HUES64 (cell line): ENCODE results near the gene OOSP4A. TPM values are rescaled to one million over a fixed set of nuclear protein-coding genes. Genes with fewer than 3 reads are reported as not detected.

Experiments
- H3K27ac ChIP-seq: 2 replicates; pipeline ENCODE4 v1.7.0; 2013; ENCODE audit warnings: low read depth, low read length, inconsistent platforms
- H3K27me3 ChIP-seq: 2 replicates; pipeline ENCODE4 v1.6.1; 2013; ENCODE audit warnings: mild to moderate bottlenecking, low read length; ENCODE audit not compliant: insufficient read depth
- H3K36me3 ChIP-seq: 2 replicates; pipeline ENCODE4 v1.6.1; 2013; ENCODE audit warnings: mild to moderate bottlenecking, low read length; ENCODE audit not compliant: insufficient read depth
- H3K4me1 ChIP-seq: 2 replicates; pipeline ENCODE4 v1.6.1; 2013; ENCODE audit warnings: mild to moderate bottlenecking, low read length, moderate library complexity; ENCODE audit not compliant: insufficient read depth
- H3K4me3 ChIP-seq: 2 replicates; pipeline ENCODE4 v1.5.1; 2013; ENCODE audit warnings: mild to moderate bottlenecking, low read length, moderate library complexity
- H3K9ac ChIP-seq: 2 replicates; pipeline ENCODE4 v1.6.1; 2013; ENCODE audit warnings: mild to moderate bottlenecking, low read depth, low read length
- H3K9me3 ChIP-seq: 2 replicates; pipeline ENCODE4 v1.6.1; 2013; ENCODE audit warnings: low read depth, low read length; ENCODE audit not compliant: insufficient read depth
- WGBS: fragments of 150-250, 120-280 bp; methylation state at CpG from one replicate; pipeline ENCODE4 v1.1.7; 2013; ENCODE audit warnings: missing lambda C conversion rate; 5-methylcytosine and 5-hydroxymethylcytosine counted together
- polyA plus RNA-seq, 2 experiments: library from polyadenylated mRNA; stranded (reverse); fragments of 50-300 nt; gene quantifications; one replicate each; pipeline ENCODE4 v1.2.3, GENCODE V29; 2013

The OOSP4A gene
- not detected for polyA plus RNA-seq (2013, experiment 1 of 2)
- polyA plus RNA-seq (2013, experiment 2 of 2): not detected

GRCh38 chr11:59963733-59964132, at the start of gene OOSP4A:
OOSP4A (plus strand) TSS chr11:59964033; CDS start chr11:59964033, 0 bp downstream.
- WGBS: 94% methylated on average over 3 of the region's 3 CpGs
- Histone ChIP-seq H3K9me3 (no peaks in the 10 kb centered on the region), H3K4me3 (no peak within 1 kb of the TSS), H3K4me1 (peaks cover 12% of the 10 kb centered on the region), H3K36me3 (no peaks in the 10 kb centered on the region), H3K27me3 (no peaks in the 10 kb centered on the region), H3K27ac (no peak within 1 kb of the TSS), H3K9ac (no peak within 1 kb of the TSS)

- H3K9me3 ChIP-seq: peaks cover 18% of the 10 kb centered on the region
- no peaks in the 10 kb centered on the region for H3K27me3 ChIP-seq
- no peak overlapping the region for H3K4me3 ChIP-seq
- no peak overlapping the region for H3K9ac ChIP-seq
- no peaks in the 10 kb centered on the region for H3K4me1 ChIP-seq
- H3K36me3 ChIP-seq: no peaks in the 10 kb centered on the region
- 97% methylated on average over 2 of the region's 2 CpGs for WGBS
- no peak overlapping the region for H3K27ac ChIP-seq
Observed at GRCh38 chr11:59918480-59918879, 45.4 kb upstream of the OOSP4A start.

- no peak overlapping the region for H3K9ac ChIP-seq
- H3K4me1 ChIP-seq: no peaks in the 10 kb centered on the region
- no peak overlapping the region for H3K4me3 ChIP-seq
- no peak overlapping the region for H3K27ac ChIP-seq
- H3K27me3 ChIP-seq: no peaks in the 10 kb centered on the region
- WGBS: 84% methylated on average over 3 of the region's 3 CpGs
- H3K9me3 ChIP-seq: peaks cover 24% of the 10 kb centered on the region
- H3K36me3 ChIP-seq: no peaks in the 10 kb centered on the region
Observed at GRCh38 chr11:59918987-59919589, 44.7 kb upstream of the OOSP4A start.

- peaks cover 41% of the 10 kb centered on the region for H3K9me3 ChIP-seq
- no peak overlapping the region for H3K4me3 ChIP-seq
- no peaks in the 10 kb centered on the region for H3K27me3 ChIP-seq
- H3K27ac ChIP-seq: no peak overlapping the region
- no peaks in the 10 kb centered on the region for H3K4me1 ChIP-seq
- H3K9ac ChIP-seq: no peak overlapping the region
- WGBS: 89% methylated on average over 5 of the region's 6 CpGs
- H3K36me3 ChIP-seq: no peaks in the 10 kb centered on the region
Observed at GRCh38 chr11:59923813-59924212, 40.0 kb upstream of the OOSP4A start.

GRCh38 chr11:59931688-59932087, 32.1 kb upstream of the OOSP4A start:
- H3K27ac ChIP-seq: no peak overlapping the region

GRCh38 chr11:59938132-59938531, 25.7 kb upstream of the OOSP4A start, which contains the start of gene OOSP1:
OOSP1 (plus strand) TSS chr11:59938432; CDS start chr11:59938455, 23 bp downstream.
- Histone ChIP-seq H3K4me3 (no peak within 1 kb of the TSS), H3K9ac (no peak within 1 kb of the TSS), H3K27me3 (no peaks in the 10 kb centered on the region), H3K4me1 (no peaks in the 10 kb centered on the region), H3K27ac (no peak within 1 kb of the TSS), H3K9me3 (no peaks in the 10 kb centered on the region), H3K36me3 (no peaks in the 10 kb centered on the region)
- 94% methylated on average over 2 of the region's 2 CpGs for WGBS

More at GRCh38 chr11:59931688-59932087, 32.1 kb upstream of the OOSP4A start:
- no peaks in the 10 kb centered on the region for H3K27me3 ChIP-seq
- no peak overlapping the region for H3K9ac ChIP-seq
- no peaks in the 10 kb centered on the region for H3K4me1 ChIP-seq
- no peak overlapping the region for H3K4me3 ChIP-seq
- peaks cover 32% of the 10 kb centered on the region for H3K9me3 ChIP-seq
- 91% methylated on average over 1 of the region's 1 CpG for WGBS
- H3K36me3 ChIP-seq: no peaks in the 10 kb centered on the region

GRCh38 chr11:59938718-59939117, 25.1 kb upstream of the OOSP4A start:
- WGBS: 94% methylated on average over 3 of the region's 3 CpGs
- H3K36me3 ChIP-seq: no peaks in the 10 kb centered on the region
- H3K27ac ChIP-seq: no peak overlapping the region
- no peaks in the 10 kb centered on the region for H3K4me1 ChIP-seq
- no peak overlapping the region for H3K9ac ChIP-seq
- no peaks in the 10 kb centered on the region for H3K27me3 ChIP-seq
- no peak overlapping the region for H3K4me3 ChIP-seq
- no peaks in the 10 kb centered on the region for H3K9me3 ChIP-seq

- Histone ChIP-seq H3K36me3 (no peaks in the 10 kb centered on the region), H3K9me3 (no peaks in the 10 kb centered on the region), H3K27ac (no peak overlapping the region), H3K4me3 (no peak overlapping the region), H3K9ac (no peak overlapping the region), H3K4me1 (no peaks in the 10 kb centered on the region; the same call in 1 of the 2 replicates), H3K27me3 (no peaks in the 10 kb centered on the region)
- WGBS: 95% methylated on average over 2 of the region's 2 CpGs
Observed at GRCh38 chr11:59939482-59939881, 24.4 kb upstream of the OOSP4A start.

- no peak overlapping the region for H3K27ac ChIP-seq
- H3K4me1 ChIP-seq: no peaks in the 10 kb centered on the region; the same call in 1 of the 2 replicates
- no peaks in the 10 kb centered on the region for H3K36me3 ChIP-seq
- no peaks in the 10 kb centered on the region for H3K9me3 ChIP-seq
- no peak overlapping the region for H3K4me3 ChIP-seq
- no peak overlapping the region for H3K9ac ChIP-seq
- no peaks in the 10 kb centered on the region for H3K27me3 ChIP-seq
- WGBS: 97% methylated on average over 4 of the region's 4 CpGs
Observed at GRCh38 chr11:59941091-59941490, 22.7 kb upstream of the OOSP4A start.

- H3K4me1 ChIP-seq: no peaks in the 10 kb centered on the region; the same call in 1 of the 2 replicates
- H3K4me3 ChIP-seq: no peak overlapping the region
- H3K36me3 ChIP-seq: no peaks in the 10 kb centered on the region
- 96% methylated on average over 1 of the region's 3 CpGs for WGBS
- H3K27me3 ChIP-seq: no peaks in the 10 kb centered on the region
- no peak overlapping the region for H3K27ac ChIP-seq
- H3K9me3 ChIP-seq: no peaks in the 10 kb centered on the region
- H3K9ac ChIP-seq: no peak overlapping the region
Observed at GRCh38 chr11:59943997-59944714, 19.7 kb upstream of the OOSP4A start.

GRCh38 chr11:59944720-59945119, 19.1 kb upstream of the OOSP4A start:
- Histone ChIP-seq H3K36me3 (no peaks in the 10 kb centered on the region), H3K27ac (no peak overlapping the region), H3K4me1 (no peaks in the 10 kb centered on the region; the same call in 1 of the 2 replicates), H3K27me3 (no peaks in the 10 kb centered on the region), H3K9ac (no peak overlapping the region), H3K9me3 (no peaks in the 10 kb centered on the region), H3K4me3 (no peak overlapping the region)
- WGBS: 93% methylated on average over 2 of the region's 2 CpGs
